NCI-H2107 treated with DMSO at 0.1 percent for 48 hours (cell line): ENCODE data around the gene HCAR2.
"Not testable (repeated sequence)": the region's sequence is repeated elsewhere in the genome, so short reads cannot be mapped to it uniquely, and the experiment has no call there.

ENCODE experiments used
- DNase-seq: peaks from one replicate; lab custom pipeline; 2025; ENCODE audit not compliant: unreplicated experiment; lab: John Stamatoyannopoulos, UW

The HCAR2 gene

DNA sequence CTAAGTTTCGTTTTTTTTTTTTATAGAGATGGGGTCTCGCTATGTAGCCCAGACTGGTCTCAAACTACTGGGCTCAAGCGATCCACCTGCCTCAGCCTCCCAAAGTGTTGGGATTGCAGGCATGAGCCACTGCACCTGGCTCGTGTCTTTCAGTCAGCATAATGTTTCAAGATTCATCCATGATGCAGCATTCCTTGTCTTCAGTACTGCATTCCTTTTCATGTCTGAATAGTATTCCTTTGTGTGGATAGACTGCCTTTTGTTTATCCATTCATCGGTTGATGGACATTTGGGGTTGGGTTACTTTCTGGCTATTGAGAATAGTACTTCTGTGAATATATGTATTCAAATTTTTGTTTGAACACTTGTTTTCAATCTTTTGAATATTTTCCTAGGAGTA is 37.4 kb downstream of the HCAR2 start:
- no peak for DNase-seq

DNA sequence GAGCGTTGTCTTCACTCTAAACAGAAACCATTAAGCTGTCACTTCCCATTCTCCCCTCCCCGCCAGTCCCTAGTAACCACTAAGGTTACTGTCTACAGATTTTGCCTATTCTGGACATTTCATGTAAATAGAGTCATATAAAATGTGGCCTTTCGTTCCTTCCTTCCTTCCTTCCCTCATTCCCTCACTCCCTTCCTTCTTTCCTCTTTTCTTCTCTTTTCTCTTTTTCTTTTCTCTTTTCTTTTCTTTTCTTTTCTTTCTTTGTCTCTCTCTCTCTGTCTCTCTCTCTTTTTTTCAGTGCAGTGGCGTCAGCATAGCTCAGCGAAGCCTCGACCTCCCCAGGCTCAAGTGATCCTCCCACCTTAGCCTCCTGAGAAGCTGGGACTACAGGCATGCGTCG is 37.8 kb downstream of the HCAR2 start:
- no peak for DNase-seq

DNA sequence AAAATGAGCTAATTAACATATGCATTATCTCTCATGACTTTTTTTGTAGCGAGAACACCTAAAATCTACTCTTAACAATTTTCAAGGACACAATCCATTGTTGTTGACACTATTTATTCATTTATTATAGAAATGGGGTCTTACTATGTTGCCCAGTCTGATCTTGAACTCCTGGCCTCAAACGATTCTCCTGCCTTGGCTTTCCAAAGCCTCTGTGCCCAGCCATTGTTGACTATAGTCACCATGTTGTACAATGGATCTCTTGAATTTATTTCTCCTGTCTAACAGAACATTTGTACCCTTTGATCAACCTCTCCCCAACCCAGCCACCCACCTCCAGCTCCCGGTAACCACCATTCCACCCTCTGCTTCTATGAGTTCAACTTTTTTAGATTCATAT is 41.2 kb downstream of the HCAR2 start:
- no peak for DNase-seq

DNA sequence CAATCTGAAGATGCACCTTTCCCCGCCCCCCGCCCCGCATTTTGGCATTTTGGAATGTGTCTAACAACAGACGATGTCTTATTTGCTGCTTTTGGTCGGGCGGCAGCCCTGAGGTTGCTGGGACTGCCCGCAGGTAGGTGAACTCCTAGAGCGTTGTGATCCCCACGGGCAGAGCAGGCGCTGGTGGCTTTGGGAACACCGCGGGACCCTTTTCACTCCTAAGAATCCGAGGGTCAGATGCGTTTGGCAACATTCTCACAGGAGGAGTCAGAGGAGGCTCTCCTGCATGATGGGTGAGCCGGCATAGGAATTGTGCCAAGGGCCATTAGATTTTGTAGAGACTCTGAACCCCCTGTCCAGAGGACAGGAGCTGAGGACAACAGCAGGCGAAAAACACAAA is 41.9 kb downstream of the HCAR2 start:
- DNase-seq = no peak

DNA sequence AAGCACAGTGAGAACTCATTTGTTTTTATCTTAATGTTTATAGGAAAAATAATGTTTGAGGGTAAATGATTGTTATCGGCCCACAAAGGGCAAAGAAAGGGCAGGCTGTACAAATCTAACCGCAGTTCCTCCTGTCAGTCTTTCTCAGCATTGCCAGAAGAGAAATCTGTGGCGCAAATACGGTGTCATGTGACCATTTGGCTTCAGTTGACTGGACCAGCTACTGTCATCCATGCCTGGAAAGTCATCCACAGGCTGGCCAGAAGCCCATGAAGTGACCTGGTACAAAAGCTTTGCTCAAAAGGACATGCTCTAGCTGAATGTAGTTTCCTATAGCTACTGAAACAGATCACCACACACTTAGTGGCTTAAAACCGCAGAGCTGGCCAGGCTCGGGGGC is 43.6 kb downstream of the HCAR2 start:
- DNase-seq = no peak

DNA sequence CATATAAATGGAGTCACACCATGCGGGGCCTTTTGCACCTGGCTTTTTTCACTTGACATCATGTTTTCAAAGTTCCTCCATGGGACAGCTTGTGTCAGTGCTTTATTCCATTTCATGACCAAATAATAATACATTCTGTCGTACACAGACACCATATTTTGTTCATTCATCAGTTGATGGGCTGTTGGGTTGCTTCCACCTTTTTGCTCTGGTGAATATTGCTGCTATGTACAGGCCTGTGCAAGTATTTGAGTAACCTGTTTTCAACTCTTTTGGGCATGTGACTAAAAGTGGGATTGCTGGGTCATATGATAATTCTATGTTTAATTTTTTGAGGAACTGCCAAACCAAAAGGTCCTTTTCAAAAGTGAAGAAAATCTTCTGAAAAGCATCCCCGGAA is 46.9 kb downstream of the HCAR2 start:
- DNase-seq = no peak

DNA sequence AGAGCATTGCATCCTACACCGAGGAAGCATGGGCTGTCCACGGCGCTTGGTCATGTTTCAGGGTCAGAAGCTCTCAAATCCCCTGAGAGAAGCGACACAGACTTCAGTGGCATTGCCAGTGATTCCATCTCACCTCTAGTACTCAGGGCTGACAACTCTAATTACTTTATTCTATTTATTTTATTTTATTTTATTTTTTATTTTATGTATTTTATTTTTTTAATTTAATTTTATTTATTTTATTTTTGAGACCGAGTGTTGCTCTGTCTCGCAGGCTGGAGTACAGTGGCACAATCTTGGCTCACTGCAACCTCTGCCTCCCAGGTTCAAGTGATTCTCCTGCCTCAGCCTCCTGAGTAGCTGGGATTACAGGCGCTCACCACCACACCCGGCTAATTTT is 49.9 kb downstream of the HCAR2 start:
- not testable (repeated sequence) for DNase-seq

DNA sequence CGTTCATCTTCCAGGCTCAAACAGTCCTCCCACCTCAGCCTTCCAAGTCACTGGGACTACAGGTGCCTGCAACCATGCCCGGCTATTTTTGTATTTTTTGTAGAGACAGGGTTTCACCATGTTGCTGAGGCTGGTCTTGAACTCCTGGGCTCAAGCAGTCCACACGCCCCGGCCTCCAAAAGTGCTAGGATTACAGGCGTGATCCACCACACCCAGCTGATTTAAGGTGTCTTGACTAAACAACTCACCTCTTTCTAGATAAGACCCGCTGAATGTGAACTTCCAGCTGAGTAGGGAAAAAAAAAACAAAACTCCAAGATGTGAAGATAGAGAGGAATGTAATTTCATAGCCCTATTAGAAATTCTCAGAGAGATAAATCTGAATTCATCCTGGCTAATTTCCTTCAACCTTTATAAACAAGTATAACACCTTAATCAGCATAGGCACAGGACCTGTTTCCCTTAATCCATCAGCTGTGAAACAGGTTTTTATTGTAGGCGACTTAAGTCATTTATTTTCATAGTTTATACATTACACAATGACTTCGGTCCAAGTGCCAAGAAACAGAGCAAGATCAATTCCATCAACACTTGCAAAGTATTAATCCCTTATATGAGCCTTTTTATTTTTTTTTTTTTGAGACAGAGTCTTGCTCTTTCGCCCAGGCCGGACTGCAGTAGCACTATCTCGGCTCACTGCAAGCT is 51.5 kb downstream of the HCAR2 start:
- no peak for DNase-seq
